BJ (cell line): ENCODE results near the gene BAIAP2L1. TPM values are rescaled to one million over a fixed set of nuclear protein-coding genes. Genes with fewer than 3 reads are reported as not detected.

ENCODE experiments used
- CTCF ChIA-PET: fragments of 350-600 bp; formaldehyde crosslinking; extraction: SDS; loops from one replicate; lab custom pipeline; 2021; ENCODE audit warnings: antibody characterized with exemption, inconsistent platforms; lab: Yijun Ruan, JAX
- POLR2A ChIA-PET: fragments of 300-600 bp; sonication (Branson Sonifier 250); formaldehyde crosslinking; extraction: SDS; loops from one replicate; lab custom pipeline; 2021; ENCODE audit warnings: antibody characterized with exemption; lab: Charles Lee
- DNase-seq: peaks from one replicate; pipeline ENCODE4 v3.0.0-alpha.2; 2011; ENCODE audit warnings: low read depth
- H3K27me3 ChIP-seq: 2 replicates; pipeline ENCODE4 v1.6.0; 2011; ENCODE audit warnings: low read length; ENCODE audit not compliant: control insufficient read depth, insufficient read depth
- H3K36me3 ChIP-seq: 2 replicates; pipeline ENCODE4 v1.5.1; 2011; ENCODE audit warnings: low read length; ENCODE audit not compliant: control insufficient read depth, insufficient read depth
- H3K4me3 ChIP-seq: 2 replicates; pipeline ENCODE4 v1.5.1; 2011; ENCODE audit warnings: low read depth, mild to moderate bottlenecking, control low read depth, low read length
- polyA plus RNA-seq: library from polyadenylated mRNA; depleted of rRNA; stranded (reverse); fragments of >200 nt; gene quantifications from 2 replicates; pipeline ENCODE4 v1.2.3, GENCODE V29; 2011
- TF ChIP-seq, protein P1 (sequence below): IDR thresholded peaks from 2 replicates; pipeline ENCODE4 v1.5.1; 2011; ENCODE audit warnings: low read depth, mild to moderate bottlenecking, control low read depth, inconsistent platforms, low read length, moderate library complexity; ENCODE audit not compliant: insufficient read depth

BAIAP2L1 gene
- polyA plus RNA-seq, 1 experiment = 11.4 TPM

DNA sequence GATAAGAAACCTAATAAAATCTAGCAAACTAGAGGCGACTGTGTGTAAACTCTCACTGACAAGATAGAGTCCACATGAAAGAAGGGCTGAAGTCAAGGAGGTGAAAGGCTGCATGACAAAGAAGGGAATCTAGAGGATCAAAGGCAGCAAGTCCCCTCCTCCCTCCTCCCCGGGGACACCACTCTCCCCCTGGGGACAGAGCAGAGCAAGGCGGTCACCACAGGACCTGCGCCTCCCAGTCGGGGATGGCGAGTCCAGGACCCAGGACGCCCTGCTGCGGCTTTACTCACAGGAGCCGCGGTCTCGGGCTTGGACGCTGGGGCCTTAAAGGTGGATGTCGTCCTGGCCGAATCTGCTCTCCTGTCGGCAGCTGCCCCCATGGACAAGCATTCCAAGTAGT lies 97.0 kb downstream of the BAIAP2L1 start:
- TF ChIP-seq, protein P1, sequence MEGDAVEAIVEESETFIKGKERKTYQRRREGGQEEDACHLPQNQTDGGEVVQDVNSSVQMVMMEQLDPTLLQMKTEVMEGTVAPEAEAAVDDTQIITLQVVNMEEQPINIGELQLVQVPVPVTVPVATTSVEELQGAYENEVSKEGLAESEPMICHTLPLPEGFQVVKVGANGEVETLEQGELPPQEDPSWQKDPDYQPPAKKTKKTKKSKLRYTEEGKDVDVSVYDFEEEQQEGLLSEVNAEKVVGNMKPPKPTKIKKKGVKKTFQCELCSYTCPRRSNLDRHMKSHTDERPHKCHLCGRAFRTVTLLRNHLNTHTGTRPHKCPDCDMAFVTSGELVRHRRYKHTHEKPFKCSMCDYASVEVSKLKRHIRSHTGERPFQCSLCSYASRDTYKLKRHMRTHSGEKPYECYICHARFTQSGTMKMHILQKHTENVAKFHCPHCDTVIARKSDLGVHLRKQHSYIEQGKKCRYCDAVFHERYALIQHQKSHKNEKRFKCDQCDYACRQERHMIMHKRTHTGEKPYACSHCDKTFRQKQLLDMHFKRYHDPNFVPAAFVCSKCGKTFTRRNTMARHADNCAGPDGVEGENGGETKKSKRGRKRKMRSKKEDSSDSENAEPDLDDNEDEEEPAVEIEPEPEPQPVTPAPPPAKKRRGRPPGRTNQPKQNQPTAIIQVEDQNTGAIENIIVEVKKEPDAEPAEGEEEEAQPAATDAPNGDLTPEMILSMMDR = no peak
- peaks cover 15% of the 10 kb centered on the region for H3K36me3 ChIP-seq
- H3K27me3 ChIP-seq = no peaks in the 10 kb centered on the region
- H3K4me3 ChIP-seq = no peak overlapping the region
- POLR2A ChIA-PET = no interaction called here
- DNase-seq = no peak
- CTCF ChIA-PET = no interaction called here

DNA sequence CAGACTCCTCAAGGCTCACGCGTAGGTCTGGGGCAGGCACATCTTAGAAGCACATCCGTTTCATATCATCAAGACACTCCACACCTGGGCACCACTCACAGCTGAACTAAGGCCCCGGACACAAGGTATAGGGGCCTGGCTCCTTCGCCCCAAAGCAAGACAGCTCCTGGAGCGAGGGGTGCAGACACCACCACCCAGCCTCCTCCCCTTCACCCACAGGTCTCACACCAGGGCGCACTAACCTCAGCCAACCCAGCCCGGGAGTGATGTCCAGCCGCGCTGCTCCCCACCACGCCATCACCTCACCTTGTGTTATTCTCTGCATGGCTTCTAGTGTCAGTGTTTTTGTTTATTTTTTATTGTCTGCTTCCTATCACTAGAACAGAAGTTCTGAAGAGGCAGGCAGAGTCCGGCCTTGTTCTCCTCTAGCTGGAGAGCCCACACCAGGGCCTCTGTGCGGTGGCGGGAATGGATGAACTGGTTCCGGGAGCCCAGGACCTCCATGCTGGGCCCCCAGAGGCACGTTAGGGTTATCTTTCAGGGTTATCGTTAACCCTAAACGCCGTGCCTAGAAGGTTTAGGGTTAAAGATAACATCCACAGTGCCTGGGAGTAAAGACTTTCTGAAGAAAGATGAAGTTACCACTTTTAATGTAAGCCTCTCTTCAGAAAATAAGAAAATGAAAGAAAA lies 97.6 kb downstream of the BAIAP2L1 start:
- Histone ChIP-seq H3K36me3 (peaks cover 15% of the 10 kb centered on the region), H3K4me3 (no peak overlapping the region), H3K27me3 (no peaks in the 10 kb centered on the region)
- no peak for DNase-seq
- TF ChIP-seq, protein P1 = no peak
- POLR2A ChIA-PET = no interaction called here
- CTCF ChIA-PET = interaction anchor here (1.9 kb wide), 1 partner anchor 99 kb away, joined by 6 read pairs; no protein-coding TSS in a partner anchor

DNA sequence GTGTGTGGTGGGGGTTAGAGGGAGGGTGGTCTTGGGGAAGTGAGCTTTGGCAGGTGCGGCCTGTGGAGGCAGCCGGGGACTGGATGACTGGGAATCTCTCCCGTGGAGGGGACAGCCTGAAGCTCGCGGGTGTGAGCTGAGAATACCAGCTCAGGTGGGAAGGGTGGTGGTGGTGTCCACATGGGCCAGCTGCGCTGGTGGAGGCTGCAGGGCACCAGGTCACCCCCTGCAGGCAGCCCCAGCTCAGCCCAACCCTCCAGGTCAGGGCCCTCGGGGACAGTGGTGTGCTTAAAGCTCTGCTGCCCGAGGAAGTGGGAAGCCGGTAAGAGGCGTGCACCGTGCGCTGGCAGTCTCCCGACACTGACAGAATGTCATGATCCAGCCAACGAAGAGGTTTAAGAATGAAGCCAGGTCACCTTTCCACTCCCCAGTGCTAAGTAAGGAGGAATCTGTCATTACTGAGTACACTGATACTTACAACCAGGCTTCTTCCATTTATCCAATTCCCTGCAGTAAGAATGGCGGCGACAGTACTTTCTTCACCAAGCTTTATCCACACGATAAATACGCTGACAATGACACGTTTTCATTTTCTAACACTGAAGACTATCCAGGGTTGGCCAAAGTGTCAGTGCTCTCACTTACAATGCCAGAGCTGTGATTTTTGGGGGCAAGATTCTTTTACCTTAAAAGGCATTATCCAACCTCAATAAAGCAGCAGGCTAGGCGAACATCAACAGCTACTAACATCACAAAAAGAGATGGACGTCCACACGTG lies 99.0 kb downstream of the BAIAP2L1 start:
- CTCF ChIA-PET = interaction anchor here (1.0 to 1.9 kb wide), 2 partner anchors 24 to 100 kb away, joined by 3 to 6 read pairs; no protein-coding TSS in a partner anchor
- Histone ChIP-seq H3K36me3 (peaks cover 10% of the 10 kb centered on the region), H3K4me3 (no peak overlapping the region), H3K27me3 (no peaks in the 10 kb centered on the region)
- POLR2A ChIA-PET = no interaction called here
- TF ChIP-seq, protein P1 = no peak
- no peak for DNase-seq

DNA sequence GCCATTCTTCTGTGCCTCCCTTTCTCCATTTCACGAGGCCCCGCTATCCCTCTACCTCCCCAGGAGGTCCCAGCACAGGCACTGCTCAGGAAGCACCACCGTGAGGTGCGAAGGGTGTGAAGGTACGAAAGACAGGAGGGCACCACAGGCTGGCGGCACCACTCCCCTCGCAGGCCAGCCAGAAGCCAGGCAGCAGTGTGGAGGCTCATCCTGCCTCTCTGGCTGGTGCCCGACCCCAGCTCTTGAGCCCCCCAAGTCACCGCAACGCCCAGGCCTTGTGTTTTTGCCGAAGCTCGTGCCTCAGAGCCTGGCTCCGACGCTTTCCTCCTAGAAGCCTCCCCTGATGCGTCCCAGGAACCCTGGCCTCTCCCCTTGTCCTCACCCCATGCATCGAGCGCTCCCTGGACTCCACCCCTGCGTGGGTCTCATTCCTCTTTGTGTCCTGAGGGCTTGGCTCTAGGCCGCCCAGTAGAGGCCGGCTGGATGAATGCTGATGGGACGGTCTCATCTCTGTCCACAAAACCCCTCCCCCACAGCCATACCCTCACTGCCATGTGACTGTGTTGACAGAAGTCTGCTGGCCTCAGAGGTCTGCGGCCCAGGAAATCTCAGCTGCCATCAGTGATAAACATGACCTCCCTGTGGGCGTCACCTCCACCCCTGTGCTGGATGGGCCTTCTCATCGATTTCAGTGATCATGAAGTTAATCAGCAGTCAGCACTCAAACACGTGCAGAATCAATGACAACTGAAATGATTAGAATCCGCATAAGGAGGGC lies 100.1 kb downstream of the BAIAP2L1 start:
- TF ChIP-seq, protein P1 = no peak
- no peak overlapping the region for H3K4me3 ChIP-seq
- POLR2A ChIA-PET = no interaction called here
- H3K36me3 ChIP-seq = peaks cover 10% of the 10 kb centered on the region
- CTCF ChIA-PET = interaction anchor here (0.6 to 1.9 kb wide), 4 partner anchors 25 to 280 kb away, joined by 3 to 6 read pairs (median 4); partner anchors contain the start of gene BAIAP2L1
- DNase-seq = no peak
- H3K27me3 ChIP-seq = no peaks in the 10 kb centered on the region
